GM18499 (cell line): ENCODE data around the gene MED15.

Experiments
- ATAC-seq: cut with Tn5 transposase; IDR thresholded peaks from one replicate; pipeline ENCODE4 v1.9.1; 2021; ENCODE audit warnings: moderate number of reproducible peaks; ENCODE audit not compliant: insufficient read depth, unreplicated experiment

MED15 gene

DNA sequence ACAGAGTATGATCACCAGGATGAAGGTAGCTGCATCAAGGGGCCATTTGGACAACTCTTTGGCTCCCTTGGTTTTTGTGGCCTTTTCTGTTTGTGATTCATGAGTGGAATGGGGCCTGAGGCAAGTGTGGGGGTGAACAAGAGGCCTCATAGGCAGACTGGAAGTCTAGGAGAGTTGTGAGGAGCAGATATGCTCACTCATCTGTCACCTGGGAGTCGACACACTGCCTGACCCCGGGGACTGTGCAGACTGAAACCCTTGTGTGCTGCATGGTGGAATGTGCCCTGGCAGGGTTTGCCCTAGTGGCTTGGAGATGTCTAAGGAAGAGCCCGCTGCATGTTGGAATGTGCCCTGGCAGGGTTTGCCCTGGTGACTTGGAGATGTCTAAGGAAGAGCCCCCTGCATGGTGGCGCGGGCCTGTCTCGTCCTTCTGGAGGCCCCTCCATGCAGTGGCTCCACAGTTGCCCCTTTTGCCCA, 60.0 kb downstream of the MED15 start:
- ATAC-seq, result no peak

DNA sequence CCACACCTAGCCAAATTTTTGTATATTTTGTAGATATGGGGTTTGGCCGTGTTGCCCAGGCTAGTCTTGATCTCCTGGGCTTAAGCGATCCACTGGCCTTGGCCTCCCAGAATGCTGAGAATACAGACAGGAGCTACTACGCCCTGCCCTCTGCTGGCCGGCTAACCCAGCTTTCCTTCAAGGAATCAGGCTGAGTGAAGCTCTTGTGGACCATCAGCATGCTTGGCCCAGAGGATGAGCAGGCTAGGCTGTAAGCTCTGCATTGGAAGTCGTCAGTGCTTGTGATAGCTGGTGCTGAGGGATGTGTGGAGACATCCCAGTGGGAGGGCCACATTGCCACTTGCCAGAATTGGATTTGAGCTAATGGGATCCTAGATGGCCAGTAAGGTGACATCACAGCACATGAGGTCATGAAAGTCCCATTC, 60.6 kb downstream of the MED15 start:
- no peak for ATAC-seq

DNA sequence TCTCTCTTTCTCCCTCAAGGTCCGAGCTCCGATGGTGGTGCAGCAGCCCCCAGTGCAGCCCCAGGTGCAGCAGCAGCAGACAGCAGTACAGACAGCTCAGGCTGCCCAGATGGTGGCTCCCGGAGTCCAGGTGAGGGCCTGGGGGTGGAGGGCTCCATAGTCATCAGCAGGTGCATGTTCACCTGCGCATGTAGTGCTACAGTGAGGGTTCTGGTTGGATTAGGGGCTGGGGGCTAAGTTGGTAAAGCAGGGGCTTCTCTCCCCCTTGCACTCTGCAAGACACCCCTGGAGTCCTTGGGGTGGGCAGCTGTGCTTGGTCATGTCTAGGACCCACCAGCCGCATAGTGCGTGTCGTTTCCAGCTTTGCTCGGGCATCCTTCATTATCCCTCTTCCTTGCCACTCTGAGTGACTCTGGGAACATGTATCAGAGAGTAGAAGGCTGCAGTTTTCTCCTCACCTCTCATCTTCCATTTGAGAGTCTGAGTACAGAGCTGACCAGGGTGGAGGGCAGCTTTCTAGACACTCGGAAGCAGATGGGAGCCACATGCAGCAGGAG, 61.2 kb downstream of the MED15 start:
- no peak for ATAC-seq

DNA sequence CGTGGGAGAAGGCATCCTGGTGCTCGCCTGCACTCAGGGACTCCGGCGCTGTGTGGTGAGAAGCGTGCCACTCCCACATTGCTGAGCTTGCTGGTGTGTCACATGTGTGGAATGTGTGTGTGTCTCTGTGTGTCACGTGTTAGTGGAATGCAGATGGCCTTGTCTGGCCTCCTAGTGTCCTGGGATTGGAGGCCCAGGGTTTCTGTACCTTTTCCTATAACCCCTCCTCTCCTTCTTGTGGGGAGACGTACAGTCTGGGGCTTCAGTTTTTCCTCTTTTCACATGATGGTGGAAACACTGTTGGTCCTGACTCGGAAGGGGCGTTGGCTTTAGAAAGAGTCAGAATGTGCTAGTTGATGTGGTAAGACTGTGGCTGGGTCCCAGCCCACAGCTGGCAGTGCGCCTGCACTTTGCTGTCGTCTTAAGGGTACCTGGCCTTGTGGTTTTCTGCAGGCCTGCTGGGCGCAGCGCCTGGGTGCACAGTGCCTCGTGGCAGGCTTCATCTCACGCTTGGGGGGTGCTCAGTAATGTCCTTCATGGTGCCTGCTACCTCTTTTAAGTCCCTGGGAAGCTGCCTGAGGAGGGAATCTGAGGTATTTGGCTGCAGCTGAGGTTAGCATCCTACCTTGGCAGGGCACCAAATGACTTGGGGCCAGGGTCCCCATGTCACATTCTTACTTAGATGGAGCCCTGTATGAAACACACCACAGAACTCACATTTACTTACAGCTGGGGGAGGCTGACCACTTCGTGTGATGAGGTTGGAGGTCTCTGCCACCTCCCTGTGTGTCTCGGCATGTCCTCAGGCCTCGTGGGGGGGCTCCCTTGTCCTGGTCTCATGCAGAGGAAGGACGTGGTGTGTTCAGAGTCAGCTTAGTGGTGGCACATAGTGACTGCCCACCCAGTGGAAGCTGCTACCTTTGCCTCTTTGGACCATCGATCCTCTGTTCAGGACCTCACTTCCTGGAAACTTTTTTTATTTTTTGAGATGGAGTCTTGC, 61.9 kb downstream of the MED15 start:
- ATAC-seq, result no peak

DNA sequence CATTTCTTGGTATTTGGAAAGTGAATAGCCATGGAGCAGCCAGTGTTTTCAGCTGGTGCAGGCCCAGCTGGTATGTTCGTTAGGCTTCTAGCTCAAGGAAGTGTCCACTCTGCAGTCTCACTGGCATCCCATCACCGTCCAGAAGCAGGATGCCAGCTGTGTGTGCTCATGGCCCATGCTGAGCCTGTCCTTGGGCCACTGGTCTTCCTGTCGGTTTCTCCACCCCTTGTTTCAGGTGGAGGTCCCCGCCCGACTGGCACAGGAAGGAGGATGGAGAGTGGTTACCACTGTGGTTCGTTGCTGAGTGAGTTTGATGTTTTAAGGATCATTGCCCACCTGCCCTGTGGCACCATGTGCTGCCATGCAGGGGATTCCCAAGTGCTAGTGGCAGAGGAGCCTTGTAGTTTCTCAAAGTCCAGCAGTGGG, 63.7 kb downstream of the MED15 start:
- no peak for ATAC-seq

DNA sequence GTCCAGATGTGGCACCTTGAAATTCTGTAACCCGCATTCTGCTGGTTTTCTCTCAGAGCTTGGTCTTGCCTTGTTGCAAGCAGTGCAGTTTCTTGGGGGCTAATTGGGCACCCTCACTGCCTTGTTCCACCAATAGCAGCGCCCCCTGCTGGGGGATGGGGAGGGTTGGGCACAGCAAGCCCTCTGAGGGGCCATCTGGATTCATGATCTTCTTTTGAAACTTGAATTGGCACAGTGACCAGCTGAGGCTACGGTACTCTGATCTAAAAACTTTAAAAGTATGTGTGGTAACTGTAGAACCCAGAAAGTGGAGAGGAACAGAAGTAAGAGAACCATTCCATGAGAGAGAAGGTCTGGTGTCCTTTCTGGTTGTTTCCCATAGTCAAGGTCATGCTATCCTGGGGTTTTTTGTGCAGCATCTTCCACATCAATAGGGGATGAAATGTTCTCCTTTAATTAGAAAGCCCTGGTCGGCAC, 64.2 kb downstream of the MED15 start:
- ATAC-seq, result no peak

DNA sequence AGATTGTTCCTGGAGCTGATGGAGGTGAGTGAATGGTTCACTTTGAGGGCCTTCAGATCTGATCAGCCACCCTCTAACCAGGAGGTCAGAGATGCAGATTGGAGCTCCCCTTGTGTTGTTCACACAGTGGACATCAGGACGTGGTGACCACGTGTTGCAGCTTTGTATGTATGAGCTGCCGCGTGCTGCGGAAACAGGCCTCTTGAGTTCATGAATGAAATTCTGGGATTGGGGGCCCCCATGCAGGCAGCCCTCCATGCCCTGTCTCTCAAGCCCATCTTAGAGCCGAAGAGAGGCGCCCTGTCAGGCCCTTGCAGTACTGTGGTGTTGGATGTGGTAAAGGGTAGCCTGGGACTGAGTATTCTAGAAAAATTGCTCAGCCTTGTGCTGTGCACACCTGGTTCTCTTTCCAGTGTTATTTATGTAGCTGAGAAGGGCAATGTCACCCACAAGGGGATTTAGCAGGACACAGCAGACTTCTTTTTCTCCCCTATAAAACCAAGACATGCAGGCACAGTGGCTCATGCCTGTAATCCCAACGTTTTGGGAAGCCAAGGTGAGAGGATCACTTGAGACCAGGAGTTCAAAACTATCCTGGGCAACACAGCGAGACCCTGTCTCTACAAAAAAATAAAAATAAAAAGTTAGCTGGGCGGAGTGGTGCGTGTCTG, 64.9 kb downstream of the MED15 start:
- no peak for ATAC-seq

DNA sequence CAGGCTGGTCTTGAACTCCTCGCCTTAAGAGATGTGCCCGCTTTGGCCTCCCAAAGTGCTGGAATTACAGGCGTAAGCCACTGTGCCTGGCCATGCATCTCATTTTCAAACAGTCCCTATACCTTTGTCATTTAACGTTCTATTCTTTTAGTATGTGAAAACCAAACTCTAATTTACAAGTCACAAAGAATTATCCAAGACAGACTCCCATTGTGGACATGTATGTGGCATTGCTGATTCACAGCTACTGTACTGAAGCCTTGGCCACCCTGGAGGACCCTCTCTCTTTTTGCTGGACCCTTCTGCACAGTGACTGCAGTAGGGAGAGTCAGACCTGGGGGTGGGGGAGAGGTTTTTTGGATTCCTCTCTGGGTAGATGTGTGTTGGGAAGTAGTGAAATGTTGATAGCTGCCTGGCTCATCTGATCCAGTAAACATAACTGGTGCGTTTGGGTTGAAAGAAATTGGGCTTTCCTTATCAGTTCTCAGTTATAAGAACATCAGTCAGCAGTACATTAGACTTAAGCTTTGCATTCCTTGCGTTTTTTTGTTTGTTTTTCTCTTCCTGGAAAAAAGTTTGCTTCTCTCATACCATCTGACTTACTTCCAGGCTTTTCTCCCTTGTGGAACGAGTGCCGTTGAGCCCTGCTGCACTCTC, 65.9 kb downstream of the MED15 start:
- ATAC-seq, result no peak

DNA sequence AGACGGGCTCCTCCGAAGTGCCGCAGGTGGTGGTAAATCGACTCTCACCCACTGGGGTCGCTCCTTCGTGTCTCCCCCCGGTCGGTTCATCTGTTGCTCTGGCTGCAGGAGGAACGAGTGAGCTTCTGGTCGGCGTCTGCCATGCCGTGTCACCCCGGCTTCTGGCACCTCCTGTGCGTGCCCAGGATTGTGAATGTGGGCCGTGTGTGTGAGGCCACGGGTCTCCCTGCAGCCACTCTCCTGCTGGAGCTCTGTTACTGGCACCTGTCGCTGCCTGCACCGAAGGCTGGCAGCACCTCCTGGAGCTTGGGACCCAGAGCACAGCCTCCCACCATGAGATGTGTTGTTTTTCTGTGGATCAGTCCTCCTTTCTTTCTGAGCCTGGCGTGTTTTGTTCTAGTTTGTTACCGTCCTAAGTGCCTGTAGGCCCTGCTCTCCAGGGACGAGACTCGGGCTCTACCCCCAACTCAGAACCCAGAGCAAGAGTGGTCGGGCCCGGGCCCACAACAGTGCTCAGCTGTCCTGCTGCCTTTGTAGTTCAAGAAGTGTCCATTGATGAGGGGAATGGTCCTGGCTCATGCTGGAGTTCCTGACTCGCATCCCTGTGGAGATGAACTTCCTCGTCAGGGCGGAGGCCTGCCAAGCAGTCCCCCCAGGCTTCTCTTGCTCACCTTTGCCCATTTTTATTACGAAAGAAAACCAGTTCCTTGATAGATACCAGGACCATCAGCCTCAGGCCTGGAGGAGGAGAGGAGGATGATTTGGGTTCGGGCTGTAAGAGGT, 66.6 kb downstream of the MED15 start:
- ATAC-seq, result no peak

DNA sequence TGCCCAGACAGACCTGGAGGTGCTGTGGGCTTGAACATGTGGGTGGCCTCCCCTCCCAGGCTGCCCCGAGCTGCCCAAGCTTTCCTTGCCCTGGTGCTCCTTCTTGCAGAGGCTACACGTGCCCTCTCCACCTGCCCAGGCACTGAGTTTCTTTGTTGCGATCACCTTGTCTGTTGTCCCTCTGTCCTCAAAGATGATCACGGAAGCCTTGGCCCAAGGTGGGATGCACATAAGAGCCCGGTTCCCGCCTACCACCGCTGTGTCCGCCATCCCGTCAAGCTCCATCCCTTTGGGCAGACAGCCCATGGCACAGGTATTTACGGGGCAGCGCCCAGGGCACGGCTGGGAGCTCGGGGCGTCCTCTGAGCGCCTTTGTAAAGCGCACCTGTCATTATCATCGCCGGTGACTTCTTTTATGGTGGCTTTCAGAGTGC, 67.5 kb downstream of the MED15 start:
- no peak for ATAC-seq

DNA sequence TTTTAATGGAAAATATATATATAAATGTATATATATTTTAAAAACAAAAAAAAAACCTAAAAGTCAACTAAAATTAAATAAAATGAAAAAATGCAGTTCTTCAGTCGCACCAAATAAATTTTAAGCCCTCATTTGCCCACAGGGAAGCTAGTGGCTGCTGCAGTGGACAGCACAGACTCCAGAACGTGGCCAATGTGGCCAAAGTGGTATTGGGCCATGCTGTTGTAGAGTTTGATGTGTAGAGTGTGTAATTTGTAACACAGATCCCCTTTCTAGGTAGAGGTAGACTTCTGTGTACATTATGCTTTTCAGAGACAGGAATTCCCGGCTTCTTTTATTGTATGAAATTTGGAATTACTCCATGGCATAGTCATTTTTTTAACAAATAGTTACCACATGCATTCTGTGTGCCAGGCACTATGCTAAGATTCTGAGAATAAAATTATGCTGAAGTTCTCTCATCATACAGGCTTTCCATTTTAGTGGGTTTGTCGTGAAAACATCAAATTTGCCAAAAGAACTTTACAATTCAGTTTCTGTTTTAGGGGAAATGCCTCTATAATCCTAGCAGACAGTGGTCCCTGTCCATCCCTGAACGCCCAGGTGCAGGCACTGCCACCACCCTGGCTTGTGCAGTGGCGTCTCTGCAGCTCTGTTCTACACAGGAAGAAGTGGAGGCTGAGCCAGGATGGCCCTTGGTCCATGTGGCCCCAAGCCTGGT, 68.5 kb downstream of the MED15 start:
- ATAC-seq, result no peak

DNA sequence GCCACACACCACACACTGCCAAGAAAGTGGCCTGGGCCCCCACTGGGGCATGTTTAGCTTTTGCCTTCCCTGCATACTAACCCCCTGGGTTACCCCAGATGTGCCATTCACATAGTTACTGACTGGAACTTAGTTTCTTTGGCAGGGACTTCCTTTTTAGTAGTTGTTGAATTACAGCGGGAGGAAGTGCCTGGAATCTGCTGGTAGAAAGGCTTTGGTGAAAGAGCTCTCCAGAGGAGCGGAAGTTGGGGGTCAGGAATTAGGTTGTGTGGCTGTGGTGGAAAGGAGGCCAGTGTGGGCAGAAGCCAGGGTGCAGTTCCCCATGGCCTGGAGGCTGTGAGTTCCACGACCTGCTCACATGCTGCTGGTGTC, 69.0 kb downstream of the MED15 start:
- no peak for ATAC-seq

DNA sequence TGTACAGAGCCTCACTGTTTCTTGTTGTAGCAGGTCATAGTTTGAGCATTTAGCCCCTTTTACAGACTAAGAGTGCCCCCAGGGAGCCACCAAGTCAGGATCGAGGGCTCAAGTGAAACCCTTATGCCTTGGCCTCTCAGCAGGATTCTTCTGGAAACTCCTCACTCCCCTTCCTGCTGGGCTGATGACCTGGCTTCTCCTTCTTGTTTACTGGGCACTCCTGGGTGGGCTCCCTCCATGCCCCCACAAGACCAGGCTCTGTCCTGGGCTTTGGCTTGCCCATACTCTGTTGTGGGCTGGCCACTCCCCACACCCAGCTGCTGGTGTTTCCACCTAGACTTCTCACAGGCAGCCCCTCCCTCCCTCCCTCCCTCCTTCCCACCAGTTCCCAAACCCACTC, 69.6 kb downstream of the MED15 start:
- no peak for ATAC-seq

DNA sequence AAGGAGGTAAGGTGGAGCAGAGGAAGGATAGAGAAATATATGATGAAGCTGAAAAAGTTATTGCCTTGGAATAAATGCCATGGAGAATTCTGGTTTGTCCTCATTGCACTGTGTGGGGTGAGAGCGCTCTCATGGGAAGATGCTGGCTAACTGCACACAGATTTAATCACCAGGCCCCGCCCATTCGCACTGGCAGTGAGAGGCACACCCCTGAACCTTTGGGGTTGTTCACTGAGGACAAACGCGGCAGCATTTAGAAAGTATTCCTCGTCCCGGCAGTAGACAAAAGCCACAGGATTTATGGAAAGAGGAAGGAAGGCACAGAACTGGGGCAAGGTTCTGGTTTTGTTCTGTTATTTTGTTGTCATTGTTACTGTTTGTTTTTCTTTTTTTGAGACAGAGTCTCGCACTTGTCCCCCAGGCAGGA, 70.2 kb downstream of the MED15 start:
- ATAC-seq, result no peak

DNA sequence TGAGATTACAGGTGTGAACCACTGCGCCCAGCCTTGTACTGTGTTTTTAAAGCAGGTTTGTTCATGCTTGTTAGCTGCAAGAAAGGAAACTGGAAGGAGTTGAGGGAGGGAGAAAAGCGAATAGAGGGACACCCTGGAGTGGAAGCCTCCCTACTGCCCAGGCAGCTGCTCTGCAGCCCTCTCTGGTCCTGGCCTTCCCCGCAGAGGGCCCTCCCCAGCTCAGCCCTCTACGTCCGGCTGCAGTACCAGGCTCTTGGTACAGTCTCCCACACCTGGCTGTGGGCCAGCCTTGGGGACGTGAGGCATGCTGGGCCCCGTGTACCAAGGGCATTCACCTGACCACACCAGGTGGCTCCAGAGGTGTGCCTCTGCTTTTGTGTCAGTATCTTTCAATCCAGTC, 70.8 kb downstream of the MED15 start:
- no peak for ATAC-seq

DNA sequence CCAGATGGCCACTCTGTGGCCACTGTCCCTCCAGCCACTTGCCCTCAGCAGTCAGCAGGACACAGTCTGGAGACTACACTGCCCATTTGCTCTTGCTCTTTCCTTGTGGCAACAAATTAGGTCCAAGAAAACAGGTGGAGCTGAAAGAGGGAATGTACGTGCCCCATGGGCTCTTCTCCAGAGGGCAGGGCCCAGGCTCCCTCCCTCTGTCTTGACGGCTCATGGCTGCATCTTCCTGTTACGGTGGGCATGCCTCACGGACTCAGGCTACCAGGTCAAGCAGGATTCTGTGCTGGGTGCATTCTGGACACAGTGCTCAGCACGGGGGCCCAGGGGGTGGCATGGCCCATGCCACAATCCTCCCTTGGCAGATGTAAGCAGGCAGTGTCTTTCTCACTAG, 71.3 kb downstream of the MED15 start:
- ATAC-seq, result no peak

DNA sequence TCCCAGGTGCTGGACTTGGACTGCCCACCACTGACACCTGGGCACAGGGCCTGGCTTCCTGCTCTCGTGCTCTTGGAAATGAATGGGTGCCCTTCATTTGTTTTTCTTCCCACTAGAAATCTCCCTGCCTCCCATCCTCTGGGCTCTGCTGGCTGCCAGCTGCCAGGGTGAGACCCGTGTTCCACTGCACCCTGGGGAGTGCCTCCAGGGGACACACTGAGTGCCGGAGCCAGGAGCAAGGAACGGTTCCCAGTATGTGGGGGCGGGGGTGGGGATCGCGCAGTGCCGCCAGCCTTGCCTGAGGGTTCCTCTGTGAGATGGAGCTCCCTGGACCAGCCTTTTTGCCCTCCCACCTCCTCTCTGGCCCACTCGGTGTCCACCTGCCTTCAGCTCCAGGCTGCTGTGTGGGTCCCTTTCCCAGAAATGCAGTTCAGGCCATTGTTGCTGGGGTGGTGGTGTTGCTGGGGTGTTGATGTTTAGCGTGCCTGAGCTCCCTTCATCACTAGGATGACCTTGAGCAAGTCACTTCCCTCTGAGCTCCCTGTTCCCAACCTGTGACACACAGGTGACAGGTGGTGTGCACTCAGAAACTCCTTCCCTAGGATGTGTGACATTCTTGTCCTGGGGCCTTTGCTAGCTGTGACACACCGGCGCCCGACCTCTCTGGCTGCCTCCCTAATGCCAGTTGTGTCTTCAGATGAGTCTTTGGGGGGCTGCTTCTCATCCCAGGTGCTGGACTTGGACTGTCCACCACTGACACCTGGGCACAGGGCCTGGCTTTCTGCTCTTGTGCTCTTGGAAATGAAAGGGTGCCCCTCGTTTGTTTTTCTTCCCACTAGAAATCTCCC, 72.1 kb downstream of the MED15 start:
- ATAC-seq, result no peak

DNA sequence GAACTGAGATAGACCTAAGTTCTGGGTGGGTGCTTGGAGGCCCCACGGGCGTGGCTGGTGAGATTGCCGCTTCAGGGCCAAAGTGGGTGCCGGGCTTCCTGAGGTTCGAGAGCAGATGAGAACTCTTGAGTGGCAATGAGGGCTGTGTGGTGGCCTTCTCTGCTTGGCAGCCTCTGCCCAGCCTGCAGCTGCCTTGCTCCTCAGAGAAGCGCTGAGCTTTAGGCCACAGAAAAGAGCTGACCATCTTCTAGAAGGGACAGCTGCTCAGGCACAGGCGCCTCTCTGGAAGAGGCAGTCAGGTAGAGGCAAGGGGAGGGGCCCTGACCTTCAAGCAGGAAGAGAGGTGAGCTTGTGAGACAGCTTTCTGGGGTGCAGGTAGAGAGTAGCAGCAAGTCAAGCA, 72.8 kb downstream of the MED15 start:
- ATAC-seq, result no peak
